Psoas muscle (tissue), 8 donors: ENCODE results near the gene CNOT6. TPM values are rescaled to one million over a fixed set of nuclear protein-coding genes. Genes with fewer than 3 reads are reported as not detected.
"Not testable (repeated sequence)": the region's sequence is repeated elsewhere in the genome, so short reads cannot be mapped to it uniquely, and the experiment has no call there.

Experiments
- ATAC-seq, 4 donors: fragments of 200-7000 bp; cut with Tn5 transposase; one replicate each; pipeline ENCODE4 v1.9.1; 2020; ENCODE audit warnings: moderate library complexity in 3 of 4, mild to moderate bottlenecking in 2 of 4
- DNase-seq, 2 donors: peaks; one replicate each; pipeline ENCODE4 v3.0.0-alpha.2; 2020
- H3K27ac ChIP-seq: fragments of 200-600 bp; one replicate; pipeline ENCODE4 v1.8.0; 2022
- H3K27me3 ChIP-seq, 3 donors: fragments of 200-600 bp in 1 of 3; one replicate each; pipeline versions ENCODE4 v1.6.1 to v1.8.0; 2013 to 2022; ENCODE audit warnings: low read length in 2 of 3, mild to moderate bottlenecking in 2 of 3, moderate library complexity in 1 of 3; ENCODE audit not compliant: insufficient read depth in 3 of 3
- H3K36me3 ChIP-seq, 2 donors: fragments of 200-600 bp in 1 of 2; one replicate each; pipeline versions ENCODE4 v1.6.1 to v1.8.0; 2013 to 2022; ENCODE audit warnings: low read depth in 1 of 2, mild to moderate bottlenecking in 1 of 2, moderate library complexity in 1 of 2; ENCODE audit not compliant: insufficient read depth in 1 of 2
- H3K4me1 ChIP-seq: fragments of 200-600 bp; one replicate; pipeline ENCODE4 v1.8.0; 2022
- H3K4me3 ChIP-seq: fragments of 200-600 bp; one replicate; pipeline ENCODE4 v1.8.0; 2022; ENCODE audit warnings: mild to moderate bottlenecking
- H3K9me3 ChIP-seq: fragments of 200-600 bp; one replicate; pipeline ENCODE4 v1.8.0; 2022
- CTCF ChIP-seq: fragments of 200-600 bp; IDR thresholded peaks from one replicate; pipeline ENCODE4 v1.8.0; 2022; ENCODE audit warnings: antibody characterized with exemption
- WGBS, 3 donors: extraction: QIAGEN DNeasy Blood & Tissue Kit; methylation state at CpG; one replicate each; pipeline versions ENCODE4 v1.1.6 to v1.1.7; 2013; 5-methylcytosine and 5-hydroxymethylcytosine counted together
- intact Hi-C, 2 donors: fragments of 100-400 bp; cut with DNase I; formaldehyde crosslinking; loops; one replicate each; pipeline versions ENCODE4 v1.11.0 to v1.14.2; 2022
- polyA plus RNA-seq, 3 donors: library from polyadenylated mRNA; stranded (reverse); fragments of 200-250 nt; gene quantifications; one replicate each; pipeline ENCODE4 v1.2.3, GENCODE V29; 2013
- total RNA-seq, 4 donors: library from RNA; stranded (reverse); fragmentation: NEBNext Ultra II Directional in 2 of 4; extraction: Animal tissue kit (Norgen Biotek cat#: 25700) in 2 of 4; gene quantifications; one replicate each; pipeline versions ENCODE4 v1.2.1 to v1.2.4, GENCODE V29; 2021 to 2023
- donor health status: healthy with polysubstance abuse.
- donor health status: DM: no; HTN: no; CAD: no; lungs with moderate emphysema.
- donor health status: Bipolar disorder and iron deficiency.
- donor health status: healthy.
- donor health status: DM: yes; HTN: yes; CAD: no.
- donor health status: DM: no; HTN: no; CAD: no.
- donor health status: DM: no; HTN: no; CAD: no.
- donor health status: DM: yes; HTN: yes; CAD: no.

The CNOT6 gene
- total and polyA plus RNA-seq, 7 donors, result 3.6 to 13.7 (median 8.7) TPM

- no peaks in the 10 kb centered on the region for H3K36me3 ChIP-seq
- H3K27me3 ChIP-seq, result no peaks in the 10 kb centered on the region
- no peak overlapping the region for H3K4me3 ChIP-seq
- H3K27ac ChIP-seq, result no peak overlapping the region
- TF ChIP-seq CTCF, result no peak
- intact Hi-C loops, result no loop called here
- no peaks in the 10 kb centered on the region for H3K9me3 ChIP-seq
- ATAC-seq, result no peak
- no peaks in the 10 kb centered on the region for H3K4me1 ChIP-seq
- 74 to 81% (median 77%) methylated on average over 6 of the region's 6 CpGs for WGBS, 3 donors
- DNase-seq, result no peak
Observed at GRCh38 chr5:180507661-180508060, 13.5 kb downstream of the CNOT6 start.

GRCh38 chr5:180515294-180515693 is 21.1 kb downstream of the CNOT6 start:
- Histone ChIP-seq H3K9me3 (no peaks in the 10 kb centered on the region), H3K27ac (no peak overlapping the region), H3K27me3 (no peaks in the 10 kb centered on the region), H3K36me3 (no peaks in the 10 kb centered on the region), H3K4me3 (no peak overlapping the region), H3K4me1 (no peaks in the 10 kb centered on the region)
- 78 to 89% (median 81%) methylated on average over 3 of the region's 3 CpGs for WGBS, 3 donors
- intact Hi-C loops, result no loop called here
- TF ChIP-seq CTCF, result no peak
- DNase-seq (no peak), ATAC-seq (no peak)

GRCh38 chr5:180515974-180516373 is 21.8 kb downstream of the CNOT6 start:
- 93 to 96% (median 94%) methylated on average over 7 of the region's 7 CpGs for WGBS, 3 donors
- H3K9me3 ChIP-seq, DNase-seq, H3K36me3 ChIP-seq, intact Hi-C loops, ATAC-seq, H3K4me1 ChIP-seq, H3K4me3 ChIP-seq, H3K27ac ChIP-seq, H3K27me3 ChIP-seq: not testable (repeated sequence)

- Histone ChIP-seq H3K27ac (no peak overlapping the region), H3K9me3 (no peaks in the 10 kb centered on the region), H3K27me3 (no peaks in the 10 kb centered on the region), H3K4me1 (no peaks in the 10 kb centered on the region), H3K36me3 (no peaks in the 10 kb centered on the region), H3K4me3 (no peak overlapping the region)
- TF ChIP-seq CTCF, result no peak
- DNase-seq (no peak), ATAC-seq (no peak)
- 80 to 91% (median 89%) methylated on average over 5 of the region's 5 CpGs for WGBS, 3 donors
- intact Hi-C loops, result no loop called here
Observed at GRCh38 chr5:180516440-180516839, 22.3 kb downstream of the CNOT6 start.

GRCh38 chr5:180519098-180519497 is 24.9 kb downstream of the CNOT6 start:
- no peaks in the 10 kb centered on the region for H3K27me3 ChIP-seq
- H3K27ac ChIP-seq, result no peak overlapping the region
- WGBS, 3 donors, result 89 to 90% (median 89%) methylated on average over 3 of the region's 3 CpGs
- no peak for DNase-seq
- no peak for ATAC-seq
- intact Hi-C loops, result no loop called here
- TF ChIP-seq CTCF, result no peak
- peaks cover 7% of the 10 kb centered on the region for H3K4me1 ChIP-seq
- no peaks in the 10 kb centered on the region for H3K9me3 ChIP-seq
- H3K4me3 ChIP-seq, result no peak overlapping the region
- no peaks in the 10 kb centered on the region for H3K36me3 ChIP-seq
